Stimulated activated CD4-positive, alpha-beta T cell treated with anti-CD3 and anti-CD28 coated beads, Interleukin-1b, Interleukin-23, amount 100 ng/mL, for 4 hours (primary cell): ENCODE measurements around the gene ZNF181.

Experiments used
- DNase-seq, 2 donors: peaks; one replicate each; pipeline ENCODE4 v3.0.0-alpha.2; 2020; ENCODE audit warnings: low read depth in 2 of 2

ZNF181 gene

GRCh38 chr19:34757441-34757840, 23.4 kb downstream of the ZNF181 start:
- no peak for DNase-seq

GRCh38 chr19:34759218-34759917, 25.3 kb downstream of the ZNF181 start:
- no peak for DNase-seq

GRCh38 chr19:34766386-34766785, 32.3 kb downstream of the ZNF181 start:
- no peak for DNase-seq

GRCh38 chr19:34767951-34768350, 33.9 kb downstream of the ZNF181 start:
- no peak for DNase-seq

GRCh38 chr19:34772697-34773554, 38.9 kb downstream of the ZNF181 start, which contains the start of gene ZNF599:
ZNF599 (minus strand) TSS chr19:34773215; CDS start chr19:34772841, 374 bp downstream.
- DNase-seq: peak; percentile 79 to 88

GRCh38 chr19:34773555-34773864, 39.5 kb downstream of the ZNF181 start:
- no peak for DNase-seq

- DNase-seq: no peak
Measured at GRCh38 chr19:34774857-34775256, 40.8 kb downstream of the ZNF181 start.

GRCh38 chr19:34778342-34778741, 44.3 kb downstream of the ZNF181 start:
- DNase-seq: no peak

GRCh38 chr19:34779652-34780051, 45.6 kb downstream of the ZNF181 start:
- DNase-seq: no peak

- DNase-seq: no peak
Measured at GRCh38 chr19:34786236-34786635, 52.2 kb downstream of the ZNF181 start.

GRCh38 chr19:34787059-34787824, 53.2 kb downstream of the ZNF181 start:
- no peak for DNase-seq

- no peak for DNase-seq
Measured at GRCh38 chr19:34788074-34788473, 54.0 kb downstream of the ZNF181 start.

GRCh38 chr19:34793565-34793964, 59.5 kb downstream of the ZNF181 start:
- no peak for DNase-seq

- no peak for DNase-seq
Measured at GRCh38 chr19:34794066-34794960, 60.3 kb downstream of the ZNF181 start.
